C4-2B (cell line): ENCODE measurements around the gene CREB5.

Source experiments
- ZFX ChIP-seq: fragments of 450-650 bp; IDR thresholded peaks from 2 replicates; pipeline ENCODE4 v1.6.1; 2017
- TF ChIP-seq, protein P1 (sequence below): fragments of 450-650 bp; conservative IDR thresholded peaks from 2 replicates; pipeline ENCODE4 v1.5.1; 2017; ENCODE audit warnings: mild to moderate bottlenecking

DNA sequence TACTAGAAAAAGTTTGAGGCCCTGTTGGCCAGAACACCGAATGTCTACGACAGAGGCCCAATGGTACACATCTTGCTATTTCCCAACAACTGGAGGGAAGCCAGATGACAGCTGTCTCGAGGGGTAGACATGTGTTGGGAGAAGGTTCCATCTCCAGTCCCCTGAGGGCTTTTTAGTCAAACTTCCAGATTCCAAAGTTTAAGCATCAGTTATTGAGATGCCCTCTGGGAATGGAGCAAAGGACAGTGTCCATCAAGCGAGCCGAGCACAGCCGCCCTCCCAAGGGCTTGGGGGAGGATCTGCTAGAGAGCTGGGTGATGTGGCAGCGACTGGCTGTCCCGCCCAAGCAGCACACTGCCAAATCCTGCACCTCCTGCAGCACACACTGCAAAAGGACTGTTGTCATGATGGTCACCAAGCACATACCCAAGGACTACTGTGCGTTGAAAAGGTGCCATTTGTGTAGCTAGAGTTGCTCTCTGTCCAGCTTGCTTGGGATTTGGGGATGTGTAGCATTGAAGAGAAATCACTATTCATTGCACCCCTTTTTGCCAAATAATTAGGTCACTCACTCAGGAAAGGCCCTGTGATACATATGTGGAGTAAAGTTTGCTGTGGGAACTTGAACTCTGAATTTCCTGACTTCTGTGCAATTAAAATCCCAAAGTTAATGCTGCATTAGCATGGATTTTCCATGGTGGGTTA lies 381.2 kb downstream of the CREB5 start:
- TF ChIP-seq, protein P1, sequence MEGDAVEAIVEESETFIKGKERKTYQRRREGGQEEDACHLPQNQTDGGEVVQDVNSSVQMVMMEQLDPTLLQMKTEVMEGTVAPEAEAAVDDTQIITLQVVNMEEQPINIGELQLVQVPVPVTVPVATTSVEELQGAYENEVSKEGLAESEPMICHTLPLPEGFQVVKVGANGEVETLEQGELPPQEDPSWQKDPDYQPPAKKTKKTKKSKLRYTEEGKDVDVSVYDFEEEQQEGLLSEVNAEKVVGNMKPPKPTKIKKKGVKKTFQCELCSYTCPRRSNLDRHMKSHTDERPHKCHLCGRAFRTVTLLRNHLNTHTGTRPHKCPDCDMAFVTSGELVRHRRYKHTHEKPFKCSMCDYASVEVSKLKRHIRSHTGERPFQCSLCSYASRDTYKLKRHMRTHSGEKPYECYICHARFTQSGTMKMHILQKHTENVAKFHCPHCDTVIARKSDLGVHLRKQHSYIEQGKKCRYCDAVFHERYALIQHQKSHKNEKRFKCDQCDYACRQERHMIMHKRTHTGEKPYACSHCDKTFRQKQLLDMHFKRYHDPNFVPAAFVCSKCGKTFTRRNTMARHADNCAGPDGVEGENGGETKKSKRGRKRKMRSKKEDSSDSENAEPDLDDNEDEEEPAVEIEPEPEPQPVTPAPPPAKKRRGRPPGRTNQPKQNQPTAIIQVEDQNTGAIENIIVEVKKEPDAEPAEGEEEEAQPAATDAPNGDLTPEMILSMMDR, result no peak
- TF ChIP-seq ZFX, result no peak
